IPS-18c (cell line): Measurements from ENCODE around the gene PCK1.
"Not testable (repeated sequence)": the region's sequence is repeated elsewhere in the genome, so short reads cannot be mapped to it uniquely, and the experiment has no call there.

Source experiments
- H3K4me3 ChIP-seq: 2 replicates; pipeline ENCODE4 v1.7.0; 2013; ENCODE audit warnings: low read depth, mild to moderate bottlenecking, low read length, moderate library complexity; ENCODE audit not compliant: insufficient read depth
- H3K9me3 ChIP-seq: one replicate; pipeline ENCODE4 v1.6.1; 2013; ENCODE audit warnings: mild to moderate bottlenecking, low read length, moderate library complexity; ENCODE audit not compliant: control insufficient read depth, insufficient read depth

Gene PCK1

GRCh38 chr20:57560554-57561355 lies at the start of gene PCK1:
PCK1 (plus strand) TSS chr20:57561110; CDS start chr20:57561412, 302 bp downstream.
- no peaks in the 10 kb centered on the region for H3K9me3 ChIP-seq
- H3K4me3 ChIP-seq = no peak within 1 kb of the TSS

GRCh38 chr20:57511709-57512108 lies 49.2 kb upstream of the PCK1 start:
- not testable (repeated sequence) for H3K4me3 ChIP-seq, H3K9me3 ChIP-seq

- Histone ChIP-seq H3K4me3 (no peak overlapping the region), H3K9me3 (peaks cover 4% of the 10 kb centered on the region)
These were observed 48.5 kb upstream of the PCK1 start for GRCh38 chr20:57512432-57512831.

- Histone ChIP-seq H3K4me3 (no peak overlapping the region), H3K9me3 (peaks cover 2% of the 10 kb centered on the region)
These were observed 47.7 kb upstream of the PCK1 start for GRCh38 chr20:57513199-57513598.

GRCh38 chr20:57514273-57514751 lies 46.6 kb upstream of the PCK1 start:
- Histone ChIP-seq H3K9me3 (no peaks in the 10 kb centered on the region), H3K4me3 (no peak overlapping the region)

GRCh38 chr20:57517904-57518303 lies 43.0 kb upstream of the PCK1 start:
- Histone ChIP-seq H3K9me3 (no peaks in the 10 kb centered on the region), H3K4me3 (no peak overlapping the region)

- H3K9me3 ChIP-seq = no peaks in the 10 kb centered on the region
- H3K4me3 ChIP-seq = no peak overlapping the region
These were observed 38.4 kb upstream of the PCK1 start for GRCh38 chr20:57522380-57523140.

- no peaks in the 10 kb centered on the region for H3K9me3 ChIP-seq
- no peak overlapping the region for H3K4me3 ChIP-seq
These were observed 37.1 kb upstream of the PCK1 start for GRCh38 chr20:57523782-57524181.

GRCh38 chr20:57524511-57525176 lies 36.3 kb upstream of the PCK1 start, which contains the start of gene CTCFL:
CTCFL (minus strand) TSS chr20:57525140; CDS start chr20:57524205, 935 bp downstream.
- no peak within 1 kb of the TSS for H3K4me3 ChIP-seq
- H3K9me3 ChIP-seq = no peaks in the 10 kb centered on the region

- no peaks in the 10 kb centered on the region for H3K9me3 ChIP-seq
- no peak overlapping the region for H3K4me3 ChIP-seq
These were observed 35.4 kb upstream of the PCK1 start for GRCh38 chr20:57525328-57526086.

GRCh38 chr20:57526087-57526884 lies 34.6 kb upstream of the PCK1 start:
- no peaks in the 10 kb centered on the region for H3K9me3 ChIP-seq
- H3K4me3 ChIP-seq = no peak overlapping the region

GRCh38 chr20:57526885-57527460 lies 33.9 kb upstream of the PCK1 start:
- Histone ChIP-seq H3K9me3 (no peaks in the 10 kb centered on the region), H3K4me3 (no peak overlapping the region)

GRCh38 chr20:57527728-57528127 lies 33.2 kb upstream of the PCK1 start:
- no peak overlapping the region for H3K4me3 ChIP-seq

GRCh38 chr20:57528148-57528547 lies 32.8 kb upstream of the PCK1 start:
- H3K4me3 ChIP-seq = no peak overlapping the region
- H3K9me3 ChIP-seq = no peaks in the 10 kb centered on the region

More at GRCh38 chr20:57527728-57528127, 33.2 kb upstream of the PCK1 start:
- H3K9me3 ChIP-seq = no peaks in the 10 kb centered on the region

GRCh38 chr20:57529160-57529585 lies 31.7 kb upstream of the PCK1 start:
- Histone ChIP-seq H3K4me3 (no peak overlapping the region), H3K9me3 (peaks cover 4% of the 10 kb centered on the region)

GRCh38 chr20:57529810-57530209 lies 31.1 kb upstream of the PCK1 start:
- H3K4me3 ChIP-seq = no peak overlapping the region
- peaks cover 4% of the 10 kb centered on the region for H3K9me3 ChIP-seq
